H1 (cell line): ENCODE measurements around the gene APEH. TPM values are rescaled to one million over a fixed set of nuclear protein-coding genes. Genes with fewer than 3 reads are reported as not detected.
"Not testable (repeated sequence)": the region's sequence is repeated elsewhere in the genome, so short reads cannot be mapped to it uniquely, and the experiment has no call there.

Experiments used
- CTCF ChIA-PET: fragments of 300-600 bp; sonication (Branson Sonifier 250); formaldehyde crosslinking; loops from one replicate; lab custom pipeline; 2021; ENCODE audit not compliant: partially characterized antibody; lab: Charles Lee
- POLR2A ChIA-PET: fragments of 300-600 bp; sonication (Branson Sonifier 250); formaldehyde crosslinking; loops from one replicate; lab custom pipeline; 2021; ENCODE audit warnings: inconsistent platforms; ENCODE audit not compliant: partially characterized antibody; lab: Charles Lee
- DNase-seq, 2 experiments: peaks; one replicate each; pipeline versions ENCODE4 v3.0.0 to v3.0.0-alpha.2; 2010 to 2022; ENCODE audit warnings: low spot score in 2 of 2, low read depth in 1 of 2, mixed read lengths in 1 of 2
- FAIRE-seq: peaks from 2 replicates; lab custom pipeline; 2011; peaks lifted over from hg19 to GRCh38; lab: Jason Lieb, UNC
- H2AFZ ChIP-seq: 2 replicates; pipeline ENCODE4 v1.8.1; 2012; ENCODE audit warnings: low read length, inconsistent platforms
- H2AK5ac ChIP-seq: 2 replicates; pipeline ENCODE4 v1.6.1; 2013; ENCODE audit warnings: low read depth, low read length
- H2BK120ac ChIP-seq: replicated peaks from 2 replicates; pipeline ENCODE3; 2013; ENCODE audit warnings: low read depth, low read length, inconsistent platforms
- H2BK12ac ChIP-seq: 2 replicates; pipeline ENCODE4 v1.6.1; 2013; ENCODE audit warnings: low read depth, low read length
- H2BK15ac ChIP-seq: 2 replicates; pipeline ENCODE4 v1.6.1; 2013; ENCODE audit warnings: low read length
- H2BK20ac ChIP-seq: 2 replicates; pipeline ENCODE4 v1.6.1; 2013; ENCODE audit warnings: low read length
- H2BK5ac ChIP-seq: 2 replicates; pipeline ENCODE4 v1.6.1; 2013; ENCODE audit warnings: low read depth, low read length
- H3K14ac ChIP-seq: 2 replicates; pipeline ENCODE4 v1.6.1; 2013; ENCODE audit warnings: inconsistent platforms; ENCODE audit not compliant: insufficient read length
- H3K18ac ChIP-seq: 2 replicates; pipeline ENCODE4 v1.6.1; 2013; ENCODE audit warnings: low read length; ENCODE audit errors: extremely low read depth
- H3K23ac ChIP-seq: 2 replicates; pipeline ENCODE4 v1.6.1; 2013; ENCODE audit warnings: inconsistent platforms; ENCODE audit not compliant: insufficient read length
- H3K23me2 ChIP-seq: 2 replicates; pipeline ENCODE4 v1.6.1; 2013; ENCODE audit warnings: low read depth, low read length
- H3K27ac ChIP-seq: 2 replicates; pipeline ENCODE4 v1.6.1; 2011; ENCODE audit warnings: low read depth, low read length, inconsistent platforms
- H3K27me3 ChIP-seq, 4 experiments: replicated peaks in 1 of 4; 1 replicate in 1 of 4; 2 replicates in 3 of 4; pipeline versions ENCODE4 v1.6.1 to v1.8.1; 2011 to 2013; ENCODE audit warnings: low read length in 3 of 4, mild to moderate bottlenecking in 3 of 4, inconsistent platforms in 2 of 4, mixed read lengths in 2 of 4, moderate library complexity in 1 of 4; ENCODE audit not compliant: control insufficient read depth in 3 of 4, insufficient read depth in 3 of 4; ENCODE audit errors: extremely low read depth in 1 of 4
- H3K36me3 ChIP-seq, 4 experiments: 2 replicates each; pipeline versions ENCODE4 v1.6.1 to v1.8.1; 2011 to 2013; ENCODE audit warnings: mild to moderate bottlenecking in 4 of 4, low read length in 3 of 4, moderate library complexity in 2 of 4, control low read depth in 1 of 4, inconsistent platforms in 1 of 4; ENCODE audit not compliant: insufficient read depth in 4 of 4, control insufficient read depth in 2 of 4
- H3K4ac ChIP-seq: replicated peaks from 2 replicates; pipeline ENCODE3; 2013; ENCODE audit warnings: low read length, low read depth, mixed read lengths, inconsistent platforms; ENCODE audit not compliant: insufficient read length
- H3K4me1 ChIP-seq, 4 experiments: replicated peaks in 1 of 4; 1 replicate in 1 of 4; 2 replicates in 3 of 4; pipeline versions ENCODE4 v1.6.1 to v1.8.1; 2011 to 2013; ENCODE audit warnings: low read length in 3 of 4, inconsistent platforms in 2 of 4, mixed read lengths in 1 of 4; ENCODE audit not compliant: insufficient read depth in 4 of 4, control insufficient read depth in 3 of 4
- H3K4me2 ChIP-seq, 2 experiments: 2 replicates each; pipeline versions ENCODE4 v1.6.1 to v1.8.1; 2011 to 2013; ENCODE audit warnings: low read depth in 2 of 2, low read length in 2 of 2, control low read depth in 1 of 2, inconsistent platforms in 1 of 2, mild to moderate bottlenecking in 1 of 2; ENCODE audit not compliant: insufficient read depth in 1 of 2
- H3K4me3 ChIP-seq, 4 experiments: fragments of 200-600, 300-600 bp in 1 of 4; sonication (generic), shearing (Covaris generic), sonication (Bioruptor Twin) in 1 of 4; 2 replicates each; pipeline versions ENCODE4 v1.5.1 to v1.8.1; 2011 to 2016; ENCODE audit warnings: low read length in 4 of 4, low read depth in 3 of 4, control low read depth in 2 of 4, inconsistent platforms in 2 of 4, mild to moderate bottlenecking in 2 of 4, mixed read lengths in 1 of 4, moderate library complexity in 1 of 4; ENCODE audit not compliant: insufficient read depth in 2 of 4; ENCODE audit errors: extremely low read depth in 1 of 4
- H3K56ac ChIP-seq: replicated peaks from 2 replicates; pipeline ENCODE3; 2013; ENCODE audit warnings: low read depth, mild to moderate bottlenecking, mixed read lengths, low read length, inconsistent platforms; ENCODE audit not compliant: insufficient read length
- H3K79me1 ChIP-seq: 2 replicates; pipeline ENCODE4 v1.6.1; 2013; ENCODE audit warnings: low read depth, low read length, control low read depth
- H3K79me2 ChIP-seq, 2 experiments: 2 replicates each; pipeline versions ENCODE4 v1.6.1 to v1.8.1; 2012 to 2013; ENCODE audit warnings: low read length in 2 of 2, mild to moderate bottlenecking in 2 of 2, inconsistent platforms in 1 of 2; ENCODE audit not compliant: insufficient read depth in 2 of 2, control insufficient read depth in 1 of 2
- H3K9ac ChIP-seq, 4 experiments: replicated peaks in 1 of 4; 1 replicate in 1 of 4; 2 replicates in 3 of 4; pipeline versions ENCODE4 v1.6.1 to v1.8.1; 2011 to 2013; ENCODE audit warnings: low read depth in 3 of 4, low read length in 3 of 4, control low read depth in 2 of 4, mild to moderate bottlenecking in 2 of 4, moderate library complexity in 2 of 4, inconsistent platforms in 1 of 4; ENCODE audit errors: extremely low read depth in 1 of 4
- H3K9me3 ChIP-seq, 2 experiments: 2 replicates each; pipeline versions ENCODE4 v1.6.1 to v1.8.1; 2012 to 2013; ENCODE audit warnings: mild to moderate bottlenecking in 2 of 2, moderate library complexity in 2 of 2, control low read depth in 1 of 2, inconsistent platforms in 1 of 2, low read depth in 1 of 2, low read length in 1 of 2, mixed read lengths in 1 of 2; ENCODE audit not compliant: insufficient read depth in 2 of 2
- H4K20me1 ChIP-seq, 2 experiments: replicated peaks in 1 of 2; 2 replicates each; pipeline versions ENCODE3 to v1.8.1; 2011 to 2013; ENCODE audit warnings: inconsistent platforms in 2 of 2, low read length in 2 of 2, mild to moderate bottlenecking in 1 of 2; ENCODE audit not compliant: insufficient read depth in 2 of 2, control insufficient read depth in 1 of 2
- H4K5ac ChIP-seq: 2 replicates; pipeline ENCODE4 v1.6.1; 2013; ENCODE audit warnings: low read length, low read depth, mixed read lengths, inconsistent platforms; ENCODE audit not compliant: insufficient read length
- H4K8ac ChIP-seq: 2 replicates; pipeline ENCODE4 v1.8.0; 2013; ENCODE audit warnings: mild to moderate bottlenecking, moderate library complexity, low read length, inconsistent platforms; ENCODE audit not compliant: insufficient read depth; ENCODE audit errors: extremely low read depth
- H4K91ac ChIP-seq: replicated peaks from 2 replicates; pipeline ENCODE3; 2013; ENCODE audit warnings: low read length, mixed read lengths, inconsistent platforms; ENCODE audit not compliant: insufficient read length
- WGBS, 2 experiments: shearing (Covaris generic) in 1 of 2; methylation state at CpG; one replicate each; pipeline versions ENCODE4 v1.1.6 to v1.1.7; 2013 to 2015; ENCODE audit warnings: low lambda C conversion rate in 2 of 2, mixed read lengths in 2 of 2, inconsistent platforms in 1 of 2, low coverage in 1 of 2, missing lambda C conversion rate in 1 of 2; ENCODE audit not compliant: insufficient replicate concordance in 2 of 2, insufficient coverage in 1 of 2, insufficient read length in 1 of 2; ENCODE audit errors: extremely low coverage in 1 of 2, missing lambda C conversion rate in 1 of 2; 5-methylcytosine and 5-hydroxymethylcytosine counted together
- polyA plus RNA-seq, 7 experiments: library from polyadenylated mRNA; depleted of rRNA in 3 of 7; stranded (reverse) in 5 of 7; unstranded in 2 of 7; fragments of >200 nt in 5 of 7; fragments of 200-250 nt in 2 of 7; gene quantifications; 1 replicate in 5 of 7; 2 replicates in 1 of 7; 4 replicates in 1 of 7; pipeline versions ENCODE4 v1.2.1 to v1.2.3, GENCODE V29; 2011 to 2013; ENCODE audit warnings: missing spikeins in 2 of 7, mixed read lengths in 2 of 7
- total RNA-seq: library from RNA; stranded (reverse); fragmentation: NEBNext Ultra II Directional; extraction: Animal tissue kit (Norgen Biotek cat#: 25700); gene quantifications from 2 replicates; pipeline ENCODE4 v1.2.1, GENCODE V29; 2021

The APEH gene
- total and polyA plus RNA-seq, 2 of the 8 experiments (the other 6 are each of a cell fraction or from before 2014, with no cell fraction given): 222 to 260 TPM

- H3K9me3 ChIP-seq: not testable (repeated sequence)
- CTCF ChIA-PET: interaction anchor here (0.6 to 1.0 kb wide), 2 partner anchors 10 to 28 kb away, joined by 3 read pairs; partner anchors contain the start of gene AMIGO3
These were observed 16.7 kb downstream of the APEH start for GRCh38 chr3:49690856-49691255.

DNA sequence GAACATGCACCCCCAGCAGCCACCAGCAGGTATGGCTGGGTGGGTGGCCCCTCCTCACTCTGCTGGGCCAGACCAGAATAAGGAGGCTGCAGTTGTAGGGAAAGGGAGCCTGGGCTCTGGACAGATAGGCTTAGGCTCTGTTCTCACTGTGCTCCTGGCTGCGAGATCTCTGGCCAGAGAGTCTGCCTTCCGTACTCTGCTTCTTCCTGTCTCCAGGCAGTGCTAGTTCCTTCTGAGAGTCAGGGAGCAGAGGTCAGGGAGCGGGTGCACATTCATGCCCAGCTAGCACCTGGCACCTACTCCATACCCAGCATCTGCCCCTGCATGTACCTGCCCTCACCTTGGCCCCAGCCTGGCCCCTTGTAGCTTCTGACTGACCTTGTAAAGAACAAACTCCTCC is 17.3 kb downstream of the APEH start:
- 90% methylated on average over 3 of the region's 3 CpGs; no CpG with 5 or more reads in 1 of the 2 experiments for WGBS, 2 experiments
- H3K4ac ChIP-seq, H3K9me3 ChIP-seq, H2BK5ac ChIP-seq, H3K36me3 ChIP-seq, H3K79me2 ChIP-seq, H3K56ac ChIP-seq, H2BK12ac ChIP-seq, H4K5ac ChIP-seq, H3K4me3 ChIP-seq, FAIRE-seq, H3K4me1 ChIP-seq, H3K14ac ChIP-seq, H3K23ac ChIP-seq, H4K91ac ChIP-seq, H3K18ac ChIP-seq, DNase-seq, H3K27me3 ChIP-seq, H3K79me1 ChIP-seq, H3K4me2 ChIP-seq, H4K20me1 ChIP-seq, H2BK120ac ChIP-seq, H2BK20ac ChIP-seq, H4K8ac ChIP-seq, H2AK5ac ChIP-seq, H3K9ac ChIP-seq, H2AFZ ChIP-seq, H2BK15ac ChIP-seq, H3K27ac ChIP-seq: not testable (repeated sequence)
- H3K23me2 ChIP-seq: peaks cover 13% of the 10 kb centered on the region
- ChIA-PET CTCF (interaction anchor here (1.0 kb wide), 1 partner anchor 9 kb away, joined by 3 read pairs; no protein-coding TSS in a partner anchor), POLR2A (interaction anchor here (0.8 kb wide), 1 partner anchor 140 kb away, joined by 3 read pairs; no protein-coding TSS in a partner anchor)

More at GRCh38 chr3:49690856-49691255, 16.7 kb downstream of the APEH start:
- not testable (repeated sequence) for H3K4ac ChIP-seq, H3K36me3 ChIP-seq, H3K79me2 ChIP-seq, H3K4me3 ChIP-seq, H4K91ac ChIP-seq, FAIRE-seq, H3K4me1 ChIP-seq, H2AK5ac ChIP-seq, H2BK5ac ChIP-seq, H2BK120ac ChIP-seq, H3K14ac ChIP-seq, H3K79me1 ChIP-seq, H2BK12ac ChIP-seq, H3K27me3 ChIP-seq, H2BK15ac ChIP-seq, H3K23ac ChIP-seq, H4K8ac ChIP-seq, H3K27ac ChIP-seq, H4K20me1 ChIP-seq, H2AFZ ChIP-seq, H2BK20ac ChIP-seq, DNase-seq, H3K56ac ChIP-seq, H3K18ac ChIP-seq, H4K5ac ChIP-seq, H3K9ac ChIP-seq
- Histone ChIP-seq H3K4me2 (peak overlapping the region in 1 of 2 experiments; percentile 44; a peak in 1 of 4 replicates), H3K23me2 (peaks cover 13% of the 10 kb centered on the region)
- WGBS, 2 experiments: 100% methylated on average over 2 of the region's 3 CpGs; no CpG with 5 or more reads in 1 of the 2 experiments
- POLR2A ChIA-PET: interaction anchor here (0.8 kb wide), 1 partner anchor 139 kb away, joined by 3 read pairs; no protein-coding TSS in a partner anchor
